Thymus (tissue), 14 donors: ENCODE measurements around the gene ZNF441. TPM values are rescaled to one million over a fixed set of nuclear protein-coding genes. Genes with fewer than 3 reads are reported as not detected.

Source experiments
- DNase-seq, 9 donors: peaks; one replicate each; pipeline ENCODE4 v3.0.0-alpha.2; 2013; ENCODE audit warnings: low spot score in 9 of 9, low read depth in 6 of 9, missing footprints in 1 of 9
- H3K27ac ChIP-seq, 2 donors: one replicate each; pipeline ENCODE4 v1.5.1; 2013; ENCODE audit warnings: control low read depth in 1 of 2, low read depth in 1 of 2, low read length in 1 of 2, mild to moderate bottlenecking in 1 of 2, moderate library complexity in 1 of 2
- H3K27me3 ChIP-seq, 2 donors: one replicate each; pipeline ENCODE4 v1.5.1; 2013; ENCODE audit warnings: low read length in 1 of 2; ENCODE audit not compliant: control insufficient read depth in 2 of 2, insufficient read depth in 1 of 2
- H3K36me3 ChIP-seq, 2 donors: one replicate each; pipeline ENCODE4 v1.5.1; 2013; ENCODE audit warnings: low read length in 1 of 2, mild to moderate bottlenecking in 1 of 2, moderate library complexity in 1 of 2; ENCODE audit not compliant: control insufficient read depth in 2 of 2, insufficient read depth in 2 of 2
- H3K4me1 ChIP-seq, 2 donors: one replicate each; pipeline ENCODE4 v1.5.1; 2013; ENCODE audit warnings: low read length in 2 of 2; ENCODE audit not compliant: control insufficient read depth in 2 of 2, insufficient read depth in 2 of 2
- H3K4me3 ChIP-seq, 2 donors: one replicate each; pipeline ENCODE4 v1.5.1; 2013; ENCODE audit warnings: low read length in 2 of 2, control low read depth in 1 of 2, mild to moderate bottlenecking in 1 of 2
- H3K9me3 ChIP-seq, 2 donors: one replicate each; pipeline ENCODE4 v1.5.1; 2013; ENCODE audit warnings: low read length in 1 of 2, mild to moderate bottlenecking in 1 of 2; ENCODE audit not compliant: control insufficient read depth in 2 of 2, insufficient read depth in 1 of 2
- WGBS: extraction: QIAGEN DNeasy Blood & Tissue Kit; methylation state at CpG from one replicate; pipeline ENCODE4 v1.1.7; 2013; 5-methylcytosine and 5-hydroxymethylcytosine counted together
- long read RNA-seq, 10 donors: transcript quantifications; one replicate each; lab custom pipeline, GENCODE V29; 2026
- polyA plus RNA-seq: library from polyadenylated mRNA; stranded (reverse); fragments of 200-250 nt; gene quantifications from one replicate; pipeline ENCODE4 v1.2.3, GENCODE V29; 2013
- total RNA-seq: library from RNA; stranded (reverse); fragments of 120-200 nt; gene quantifications from one replicate; pipeline ENCODE4 v1.2.4, GENCODE V29; 2013
- donor health status: healthy.

ZNF441 gene
- 7.7 TPM for total RNA-seq
- 9.0 TPM for polyA plus RNA-seq
- long read RNA-seq, donor 1, result 0 reads
- long read RNA-seq, donor 2, full-length matches to known transcripts, result 5 of 5 reads
- long read RNA-seq, donor 2, partial matches to known transcripts, result 0 of 5 reads
- long read RNA-seq, donor 2, other reads (novel, unspliced or antisense), result 0 of 5 reads
- long read RNA-seq, donor 3, full-length matches to known transcripts, result 2 of 2 reads
- long read RNA-seq, donor 3, partial matches to known transcripts, result 0 of 2 reads
- long read RNA-seq, donor 3, other reads (novel, unspliced or antisense), result 0 of 2 reads
- long read RNA-seq, donor 4, full-length matches to known transcripts, result 1 of 1 reads
- long read RNA-seq, donor 4, partial matches to known transcripts, result 0 of 1 reads
- long read RNA-seq, donor 4, other reads (novel, unspliced or antisense), result 0 of 1 reads
- long read RNA-seq, donor 5, full-length matches to known transcripts, result 1 of 1 reads
- long read RNA-seq, donor 5, partial matches to known transcripts, result 0 of 1 reads
- long read RNA-seq, donor 5, other reads (novel, unspliced or antisense), result 0 of 1 reads
- long read RNA-seq, donor 6, full-length matches to known transcripts, result 2 of 2 reads
- long read RNA-seq, donor 6, partial matches to known transcripts, result 0 of 2 reads
- long read RNA-seq, donor 6, other reads (novel, unspliced or antisense), result 0 of 2 reads
- long read RNA-seq, donor 7, full-length matches to known transcripts, result 1 of 1 reads
- long read RNA-seq, donor 7, partial matches to known transcripts, result 0 of 1 reads
- long read RNA-seq, donor 7, other reads (novel, unspliced or antisense), result 0 of 1 reads
- long read RNA-seq, donor 8, result 0 reads
- long read RNA-seq, donor 9, full-length matches to known transcripts, result 2 of 2 reads
- long read RNA-seq, donor 9, partial matches to known transcripts, result 0 of 2 reads
- long read RNA-seq, donor 9, other reads (novel, unspliced or antisense), result 0 of 2 reads
- long read RNA-seq, donor 10, full-length matches to known transcripts, result 2 of 2 reads
- long read RNA-seq, donor 10, partial matches to known transcripts, result 0 of 2 reads
- long read RNA-seq, donor 10, other reads (novel, unspliced or antisense), result 0 of 2 reads

DNA sequence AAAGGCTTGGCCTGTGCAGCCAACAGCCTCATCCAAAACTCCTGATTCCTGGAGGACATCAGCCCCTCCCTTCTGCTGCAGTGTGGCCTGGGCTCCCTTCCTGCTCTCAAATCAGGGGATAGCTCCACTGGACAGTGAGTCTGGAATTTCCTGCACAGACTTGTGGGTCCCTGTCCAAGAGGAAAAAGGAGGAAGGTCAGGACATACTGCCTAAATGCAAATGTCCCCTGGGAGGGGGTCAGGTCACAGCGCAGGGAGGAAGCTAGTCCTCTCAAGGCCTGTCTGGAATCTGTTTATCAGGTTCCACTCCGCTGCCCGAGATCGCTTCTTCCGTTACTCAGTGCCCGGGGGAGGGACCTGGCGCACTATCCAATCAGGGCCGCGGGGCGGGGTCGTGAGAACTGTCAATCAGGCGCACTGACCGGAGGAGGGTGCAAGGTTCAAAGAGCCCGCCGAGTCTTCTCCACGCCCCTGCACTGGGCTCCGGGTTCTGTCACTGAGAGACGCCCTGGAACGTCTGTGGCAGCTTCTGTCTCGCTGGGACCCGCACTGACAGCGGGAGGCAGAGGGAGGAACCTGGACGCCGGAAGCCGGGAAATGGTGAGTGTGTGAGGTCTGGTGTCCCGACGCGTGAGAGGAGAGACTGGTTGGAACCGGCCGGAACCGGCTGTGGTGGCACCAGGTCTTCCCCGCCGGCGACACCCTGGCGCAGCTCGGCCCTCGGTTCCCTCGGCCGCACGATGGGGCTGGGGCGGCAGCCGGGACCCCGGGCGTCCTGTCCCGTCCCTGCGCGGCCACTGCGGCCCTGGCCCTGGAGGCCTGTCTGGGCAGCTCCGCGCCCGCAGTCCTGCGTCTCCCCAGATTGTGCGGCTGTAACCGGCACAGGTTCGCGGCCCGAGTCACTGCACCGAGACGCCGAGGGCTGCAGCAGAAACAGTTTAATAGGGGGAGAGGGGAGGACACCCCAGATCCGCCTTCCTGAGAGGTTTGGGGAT, at the start of gene ZNF441:
TSS of gene ZNF441 (plus strand) at position 404 of the 995 bp plus-strand sequence. CDS start at position 598, 194 bp downstream.
- Histone ChIP-seq H3K4me3 (peak within 1 kb of the TSS; percentile 67 to 82), H3K9me3 (peaks cover 0 to 5% of the 10 kb centered on the region in 2 donors), H3K36me3 (no peaks in the 10 kb centered on the region), H3K27ac (peak within 1 kb of the TSS; percentile 74 to 89), H3K4me1 (peaks cover 5 to 11% of the 10 kb centered on the region in 2 donors), H3K27me3 (peaks cover 0 to 7% of the 10 kb centered on the region in 2 donors)
- peak; percentile 79 to 96 (median 91) for DNase-seq
- WGBS, result under 1% methylated on average over 61 of the region's 61 CpGs

DNA sequence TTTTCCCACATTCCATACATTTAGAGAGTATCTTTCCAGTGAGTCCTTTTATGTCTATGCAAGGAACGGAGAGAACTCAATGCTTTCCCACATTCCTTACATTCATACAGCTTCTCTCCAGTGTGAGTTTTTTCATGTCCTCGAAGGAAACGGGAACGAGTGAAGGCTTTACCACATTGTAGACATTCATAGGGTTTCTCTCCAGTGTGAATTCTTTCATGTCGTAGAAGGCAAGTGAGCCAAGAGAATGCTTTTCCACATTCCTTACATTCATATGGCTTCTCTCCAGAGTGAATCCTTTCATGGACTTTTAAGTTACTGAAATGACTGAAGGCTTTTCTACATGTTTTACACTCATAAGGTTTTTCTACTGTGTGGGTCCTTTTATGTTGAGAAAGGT, 45.1 kb upstream of the ZNF441 start:
- WGBS, result 97% methylated on average over 5 of the region's 5 CpGs
- Histone ChIP-seq H3K9me3 (peaks cover 10 to 19% of the 10 kb centered on the region in 2 donors), H3K4me1 (no peaks in the 10 kb centered on the region), H3K27me3 (no peaks in the 10 kb centered on the region), H3K4me3 (no peak overlapping the region), H3K27ac (no peak overlapping the region), H3K36me3 (peaks cover 22 to 31% of the 10 kb centered on the region in 2 donors)
- DNase-seq, result no peak

DNA sequence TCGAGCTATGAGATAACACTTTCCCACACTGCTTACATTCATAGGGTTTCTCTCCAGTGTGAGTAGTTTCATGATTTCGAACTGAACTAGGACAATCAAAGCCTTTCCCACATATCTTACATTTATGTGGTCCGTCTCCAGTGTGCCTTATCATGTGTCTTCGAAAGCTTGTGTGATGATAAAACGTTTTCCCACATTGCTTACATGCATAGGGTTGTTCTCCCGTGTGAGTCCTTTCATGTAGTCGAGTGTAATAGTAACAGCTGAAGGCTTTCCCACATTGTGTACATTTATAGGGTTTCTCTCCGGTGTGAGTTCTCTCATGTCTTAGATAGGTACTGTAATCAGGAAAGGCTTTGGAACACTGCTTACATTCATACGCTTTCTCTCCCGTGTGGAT, 44.4 kb upstream of the ZNF441 start:
- Histone ChIP-seq H3K9me3 (peaks cover 10 to 19% of the 10 kb centered on the region in 2 donors), H3K36me3 (peaks cover 22 to 31% of the 10 kb centered on the region in 2 donors)

DNA sequence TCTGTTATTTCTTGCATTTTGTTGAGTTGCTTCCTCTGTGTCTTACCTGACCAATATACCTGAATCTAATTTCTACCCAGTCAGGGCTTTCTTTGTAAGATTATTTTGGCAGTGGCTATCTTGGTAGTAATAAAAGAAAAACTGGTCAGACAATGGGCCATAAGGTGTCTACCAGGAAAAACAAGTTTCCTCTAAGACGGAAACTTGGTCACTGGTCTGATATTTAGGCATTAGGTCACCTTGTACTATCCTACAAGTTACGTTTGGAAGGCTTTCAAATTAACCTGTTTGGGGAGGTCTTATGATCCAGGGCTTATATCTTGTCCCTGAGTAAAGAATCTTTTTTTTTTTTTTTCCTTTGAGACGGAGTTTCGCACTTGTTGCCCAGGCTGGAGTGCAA, 37.2 kb upstream of the ZNF441 start:
- no peak for DNase-seq
- Histone ChIP-seq H3K36me3 (peaks cover 5 to 9% of the 10 kb centered on the region in 2 donors), H3K27ac (no peak overlapping the region), H3K9me3 (peaks cover 0 to 5% of the 10 kb centered on the region in 2 donors), H3K27me3 (no peaks in the 10 kb centered on the region), H3K4me1 (no peaks in the 10 kb centered on the region), H3K4me3 (no peak overlapping the region)
- WGBS, result 98% methylated on average over 4 of the region's 4 CpGs

More for the DNA sequence above, 44.4 kb upstream of the ZNF441 start:
- Histone ChIP-seq H3K4me3 (no peak overlapping the region), H3K4me1 (no peaks in the 10 kb centered on the region), H3K27me3 (no peaks in the 10 kb centered on the region), H3K27ac (no peak overlapping the region)
- 98% methylated on average over 10 of the region's 10 CpGs for WGBS
- DNase-seq, result no peak

DNA sequence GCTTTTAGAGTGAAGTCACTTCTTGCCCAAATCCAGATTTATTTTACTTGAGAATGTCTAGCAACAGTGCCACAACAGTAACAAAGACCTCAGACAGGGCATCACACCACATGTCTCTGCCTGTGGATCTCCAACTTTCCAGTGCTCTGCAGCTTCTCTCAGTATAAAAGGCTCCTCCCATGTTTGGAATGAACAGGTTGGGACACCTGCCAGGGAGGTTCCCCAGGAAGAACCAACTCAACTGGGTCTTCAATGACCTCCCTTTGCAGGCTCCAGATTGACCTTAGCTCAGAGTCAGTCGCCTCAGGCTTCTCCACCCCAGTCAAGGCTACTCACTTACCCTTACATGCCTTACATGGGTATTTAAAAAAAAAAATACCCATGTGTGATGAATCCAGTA, 31.4 kb upstream of the ZNF441 start:
- H3K27me3 ChIP-seq, result no peaks in the 10 kb centered on the region
- WGBS, result 100% methylated on average over 1 of the region's 1 CpG
- DNase-seq, result no peak
- no peak overlapping the region for H3K27ac ChIP-seq
- no peaks in the 10 kb centered on the region for H3K9me3 ChIP-seq
- peaks cover 4 to 21% of the 10 kb centered on the region in 2 donors for H3K4me1 ChIP-seq
- peaks cover 0 to 5% of the 10 kb centered on the region in 2 donors for H3K36me3 ChIP-seq
- H3K4me3 ChIP-seq, result no peak overlapping the region

DNA sequence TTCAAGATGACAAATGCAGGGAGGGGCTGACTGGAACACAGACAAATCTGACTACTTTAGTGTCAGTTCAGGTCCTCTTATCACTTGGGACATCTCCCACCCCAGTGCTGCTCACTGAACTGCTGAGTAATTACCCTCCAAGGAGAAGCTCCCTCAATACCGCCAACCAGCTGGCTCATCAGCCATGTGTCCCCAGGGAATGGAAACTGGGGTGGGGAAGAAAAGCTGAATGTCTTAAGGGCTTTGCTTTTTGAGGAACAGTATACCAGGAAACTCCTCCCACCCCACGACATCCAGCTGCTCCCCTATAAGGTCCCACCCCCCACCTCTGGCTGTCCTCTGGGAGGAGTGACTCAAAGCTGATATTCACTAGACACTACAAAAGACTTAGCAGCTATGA, 30.1 kb upstream of the ZNF441 start:
- DNase-seq, result peak in 2 of 9 donors; percentile 2 to 26
- 48% methylated on average over 2 of the region's 2 CpGs for WGBS
- no peaks in the 10 kb centered on the region for H3K27me3 ChIP-seq
- no peak overlapping the region for H3K4me3 ChIP-seq
- peaks cover 0 to 5% of the 10 kb centered on the region in 2 donors for H3K36me3 ChIP-seq
- H3K4me1 ChIP-seq, result peaks cover 4 to 21% of the 10 kb centered on the region in 2 donors
- H3K9me3 ChIP-seq, result no peaks in the 10 kb centered on the region
- no peak overlapping the region for H3K27ac ChIP-seq

DNA sequence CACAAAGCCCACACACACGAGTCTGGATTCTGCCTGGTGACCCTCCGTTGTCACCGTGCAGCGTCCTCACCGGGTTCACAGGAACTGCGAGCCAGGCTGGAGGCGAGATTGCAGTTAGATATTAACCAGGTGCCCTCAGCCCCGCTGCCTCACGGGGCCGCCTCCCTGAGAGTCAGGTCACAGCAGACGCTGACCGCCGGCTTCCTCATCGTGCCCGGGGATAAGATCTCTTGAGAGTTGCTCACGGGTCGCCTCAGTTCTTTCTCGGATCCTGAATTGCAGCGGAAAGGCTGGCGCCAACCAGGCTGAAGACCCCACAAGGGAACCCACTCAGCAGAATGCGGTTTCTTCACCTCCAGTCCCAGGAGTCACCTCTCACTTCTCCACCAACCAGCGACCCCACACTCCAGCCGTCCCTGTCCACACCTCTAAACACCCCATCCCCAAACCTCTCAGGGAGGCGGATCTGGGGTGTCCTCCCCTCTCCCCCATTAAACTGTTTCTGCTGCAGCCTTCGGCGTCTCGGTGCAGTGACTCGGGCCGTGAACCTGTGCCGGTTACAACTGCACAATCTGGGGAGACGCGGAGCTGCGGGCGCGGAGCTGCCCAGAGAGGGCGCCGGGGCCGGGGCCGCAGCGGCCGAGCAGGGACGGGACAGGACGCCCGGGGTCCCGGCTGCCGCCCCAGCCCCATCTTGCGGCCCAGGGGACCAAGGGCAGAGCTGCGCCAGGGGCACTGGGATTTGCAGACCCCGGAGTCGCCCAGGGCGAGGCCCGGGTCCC, 28.6 kb upstream of the ZNF441 start:
- H3K9me3 ChIP-seq, result no peaks in the 10 kb centered on the region
- DNase-seq, result peak in 6 of 9 donors; percentile 12 to 61 (median 24)
- H3K36me3 ChIP-seq, result peaks cover 0 to 5% of the 10 kb centered on the region in 2 donors
- WGBS, result under 1% methylated on average over 52 of the region's 52 CpGs
- H3K27me3 ChIP-seq, result no peaks in the 10 kb centered on the region
- peaks cover 4 to 21% of the 10 kb centered on the region in 2 donors for H3K4me1 ChIP-seq
- H3K4me3 ChIP-seq, result peak overlapping the region; percentile 74 to 92
- H3K27ac ChIP-seq, result peak overlapping the region; percentile 67 to 77
